Parathyroid adenoma (tissue), 2 donors: Measurements from ENCODE around the gene GPBP1L1.
"Not testable (repeated sequence)": the region's sequence is repeated elsewhere in the genome, so short reads cannot be mapped to it uniquely, and the experiment has no call there.

Source experiments
- H2AFZ ChIP-seq: fragments of 300-600 bp; sonication (generic); one replicate; pipeline ENCODE4 v1.7.0; 2017; ENCODE audit warnings: antibody characterized with exemption, mild to moderate bottlenecking
- H3K27ac ChIP-seq: fragments of 300-600 bp; sonication (generic); one replicate; pipeline ENCODE4 v1.7.0; 2017
- H3K27me3 ChIP-seq: fragments of 300-600 bp; sonication (generic); one replicate; pipeline ENCODE4 v1.7.0; 2017; ENCODE audit warnings: low read length; ENCODE audit not compliant: control insufficient read depth, insufficient read depth
- H3K36me3 ChIP-seq: fragments of 300-600 bp; sonication (generic); one replicate; pipeline ENCODE4 v1.7.0; 2017; ENCODE audit warnings: low read length; ENCODE audit not compliant: control insufficient read depth, insufficient read depth
- H3K4me1 ChIP-seq: fragments of 300-600 bp; sonication (generic); one replicate; pipeline ENCODE4 v1.7.0; 2017; ENCODE audit warnings: control low read depth
- H3K4me2 ChIP-seq: fragments of 300-600 bp; sonication (generic); one replicate; pipeline ENCODE4 v1.7.0; 2017; ENCODE audit warnings: low read length
- H3K4me3 ChIP-seq: fragments of 300-600 bp; sonication (generic); one replicate; pipeline ENCODE4 v1.7.0; 2017; ENCODE audit warnings: low read depth, low read length
- H3K79me2 ChIP-seq: fragments of 300-600 bp; sonication (generic); one replicate; pipeline ENCODE4 v1.7.0; 2017; ENCODE audit warnings: control low read depth
- H3K9ac ChIP-seq: fragments of 300-600 bp; sonication (generic); one replicate; pipeline ENCODE4 v1.7.0; 2017; ENCODE audit warnings: mild to moderate bottlenecking
- H3K9me3 ChIP-seq: fragments of 300-600 bp; sonication (generic); one replicate; pipeline ENCODE4 v1.7.0; 2017; ENCODE audit warnings: low read length; ENCODE audit not compliant: control insufficient read depth
- TF ChIP-seq, protein P1 (sequence below): fragments of 300-600 bp; sonication (generic); IDR thresholded peaks from one replicate; pipeline ENCODE4 v1.7.0; 2017; ENCODE audit warnings: antibody characterized with exemption, mild to moderate bottlenecking
- donor health status: primary hyperparathyroidism.

Gene GPBP1L1, protein sequence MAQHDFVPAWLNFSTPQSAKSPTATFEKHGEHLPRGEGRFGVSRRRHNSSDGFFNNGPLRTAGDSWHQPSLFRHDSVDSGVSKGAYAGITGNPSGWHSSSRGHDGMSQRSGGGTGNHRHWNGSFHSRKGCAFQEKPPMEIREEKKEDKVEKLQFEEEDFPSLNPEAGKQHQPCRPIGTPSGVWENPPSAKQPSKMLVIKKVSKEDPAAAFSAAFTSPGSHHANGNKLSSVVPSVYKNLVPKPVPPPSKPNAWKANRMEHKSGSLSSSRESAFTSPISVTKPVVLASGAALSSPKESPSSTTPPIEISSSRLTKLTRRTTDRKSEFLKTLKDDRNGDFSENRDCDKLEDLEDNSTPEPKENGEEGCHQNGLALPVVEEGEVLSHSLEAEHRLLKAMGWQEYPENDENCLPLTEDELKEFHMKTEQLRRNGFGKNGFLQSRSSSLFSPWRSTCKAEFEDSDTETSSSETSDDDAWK

DNA sequence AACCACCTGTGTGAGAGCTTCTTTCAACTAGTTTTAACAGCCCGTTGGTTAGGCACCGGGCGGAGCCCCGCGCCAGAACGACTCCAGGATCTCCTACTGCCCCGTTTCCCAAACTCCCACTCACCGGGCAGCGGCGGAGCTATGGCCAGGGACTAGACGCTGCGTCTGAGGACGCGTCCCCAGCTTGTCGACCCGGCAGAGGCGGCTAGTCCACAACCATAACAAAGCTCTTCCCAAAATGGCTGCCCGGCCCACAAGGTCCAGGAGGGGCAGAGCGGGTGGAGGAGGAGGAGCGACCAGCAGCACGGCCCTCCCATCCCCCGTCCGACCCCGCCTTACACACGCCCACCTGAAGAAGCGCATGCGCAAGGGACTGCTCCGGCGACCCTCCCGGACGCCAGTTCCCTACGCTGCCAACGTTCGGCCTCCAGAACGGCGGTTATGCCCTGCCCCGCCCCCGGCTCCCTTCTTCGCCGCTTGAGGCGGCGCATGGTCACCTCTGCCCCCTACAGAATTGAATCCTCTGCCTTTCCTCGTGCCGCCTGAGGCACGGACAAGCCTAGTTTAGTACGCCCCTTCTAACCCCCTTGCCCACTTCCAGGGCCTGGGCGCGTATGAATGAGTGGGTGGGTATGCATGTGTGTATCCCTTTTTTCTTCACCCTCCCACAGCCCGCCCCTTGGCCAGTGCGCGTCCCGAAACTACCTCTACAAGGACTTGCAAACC lies at the start of gene GPBP1L1:
Gene GPBP1L1 (minus strand): TSS at position 246 of the 726 bp plus-strand sequence. CDS start 27,446 bp downstream, outside the sequence.
- H3K4me1 ChIP-seq: peaks cover under 1% of the 10 kb centered on the region
- H3K79me2 ChIP-seq: peaks cover 4% of the 10 kb centered on the region
- H3K4me3 ChIP-seq: peak within 1 kb of the TSS; percentile 99
- no peaks in the 10 kb centered on the region for H3K9me3 ChIP-seq
- H3K27me3 ChIP-seq: no peaks in the 10 kb centered on the region
- H3K4me2 ChIP-seq: peak within 1 kb of the TSS; percentile 98
- peak within 1 kb of the TSS; percentile 95 for H3K27ac ChIP-seq
- H3K36me3 ChIP-seq: no peaks in the 10 kb centered on the region
- H2AFZ ChIP-seq: peak within 1 kb of the TSS; percentile 95
- TF ChIP-seq, protein P1, sequence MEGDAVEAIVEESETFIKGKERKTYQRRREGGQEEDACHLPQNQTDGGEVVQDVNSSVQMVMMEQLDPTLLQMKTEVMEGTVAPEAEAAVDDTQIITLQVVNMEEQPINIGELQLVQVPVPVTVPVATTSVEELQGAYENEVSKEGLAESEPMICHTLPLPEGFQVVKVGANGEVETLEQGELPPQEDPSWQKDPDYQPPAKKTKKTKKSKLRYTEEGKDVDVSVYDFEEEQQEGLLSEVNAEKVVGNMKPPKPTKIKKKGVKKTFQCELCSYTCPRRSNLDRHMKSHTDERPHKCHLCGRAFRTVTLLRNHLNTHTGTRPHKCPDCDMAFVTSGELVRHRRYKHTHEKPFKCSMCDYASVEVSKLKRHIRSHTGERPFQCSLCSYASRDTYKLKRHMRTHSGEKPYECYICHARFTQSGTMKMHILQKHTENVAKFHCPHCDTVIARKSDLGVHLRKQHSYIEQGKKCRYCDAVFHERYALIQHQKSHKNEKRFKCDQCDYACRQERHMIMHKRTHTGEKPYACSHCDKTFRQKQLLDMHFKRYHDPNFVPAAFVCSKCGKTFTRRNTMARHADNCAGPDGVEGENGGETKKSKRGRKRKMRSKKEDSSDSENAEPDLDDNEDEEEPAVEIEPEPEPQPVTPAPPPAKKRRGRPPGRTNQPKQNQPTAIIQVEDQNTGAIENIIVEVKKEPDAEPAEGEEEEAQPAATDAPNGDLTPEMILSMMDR: no peak
- H3K9ac ChIP-seq: peak within 1 kb of the TSS; percentile 53

DNA sequence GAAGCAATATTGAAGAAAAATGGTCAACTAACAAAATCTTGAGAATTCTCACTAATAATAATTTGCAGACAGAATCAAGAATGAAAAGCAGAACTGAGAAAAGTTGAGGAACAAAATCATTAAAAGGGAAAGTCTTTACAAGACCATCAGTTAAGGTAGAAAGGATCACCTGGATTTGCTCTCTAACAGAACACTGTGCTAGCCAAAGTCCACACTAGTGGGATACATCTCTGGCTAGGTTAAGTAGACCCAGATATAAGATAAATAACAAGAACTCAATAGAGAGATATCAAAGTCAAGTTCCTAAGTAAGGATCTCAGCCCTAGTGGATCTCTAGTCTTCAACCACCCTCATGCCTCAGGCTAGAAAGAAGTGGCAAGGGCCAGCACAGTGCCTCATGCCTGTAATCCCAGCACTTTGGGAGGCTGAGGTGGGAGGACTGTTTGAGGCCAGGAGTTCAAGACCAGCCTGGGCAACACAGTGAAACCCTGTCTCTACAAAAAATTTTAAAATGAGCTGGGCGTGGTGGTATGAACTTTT lies 44.5 kb upstream of the GPBP1L1 start:
- H3K4me1 ChIP-seq: no peaks in the 10 kb centered on the region
- no peaks in the 10 kb centered on the region for H3K9me3 ChIP-seq
- no peaks in the 10 kb centered on the region for H3K27me3 ChIP-seq
- no peak overlapping the region for H3K9ac ChIP-seq
- no peak overlapping the region for H3K4me2 ChIP-seq
- no peaks in the 10 kb centered on the region for H3K79me2 ChIP-seq
- H3K27ac ChIP-seq: no peak overlapping the region
- H2AFZ ChIP-seq: no peak overlapping the region
- no peak overlapping the region for H3K4me3 ChIP-seq
- TF ChIP-seq, protein P1: no peak
- H3K36me3 ChIP-seq: no peaks in the 10 kb centered on the region

DNA sequence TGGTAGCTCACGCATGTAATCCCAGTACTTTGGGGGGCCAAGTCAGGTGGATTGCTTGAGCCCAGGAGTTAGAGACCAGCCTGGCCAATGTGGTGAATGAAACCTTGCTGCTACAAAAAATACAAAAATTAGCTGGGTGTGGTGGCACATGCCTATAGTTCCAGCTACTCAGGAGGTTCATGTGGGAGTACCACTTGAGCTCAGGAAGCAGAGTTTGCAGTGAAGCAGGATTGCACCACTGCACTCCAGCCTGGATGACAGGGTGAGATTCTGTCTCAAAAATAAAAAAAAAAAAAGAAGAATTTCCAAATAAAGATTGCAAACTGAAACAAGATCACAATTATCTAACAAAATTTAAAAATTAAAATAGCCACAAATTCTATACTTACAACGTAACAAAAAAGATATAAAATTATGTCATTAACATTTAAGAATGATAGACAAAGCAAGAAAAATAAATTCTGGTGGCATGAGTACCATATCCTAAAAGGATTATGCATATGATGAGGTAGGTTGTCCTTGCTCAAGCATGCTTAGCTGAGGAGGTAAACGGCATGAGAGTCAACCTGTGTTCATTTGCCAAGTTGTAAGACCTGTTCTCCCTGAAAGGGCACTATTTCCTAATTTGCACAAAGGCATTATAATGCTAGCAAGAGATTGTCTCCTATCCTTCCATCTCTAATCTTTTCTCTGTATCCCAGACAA lies 43.9 kb upstream of the GPBP1L1 start:
- Histone ChIP-seq H3K4me3 (no peak overlapping the region), H2AFZ (no peak overlapping the region), H3K9me3 (no peaks in the 10 kb centered on the region), H3K79me2 (no peaks in the 10 kb centered on the region), H3K27ac (no peak overlapping the region), H3K36me3 (no peaks in the 10 kb centered on the region), H3K4me1 (no peaks in the 10 kb centered on the region), H3K27me3 (no peaks in the 10 kb centered on the region), H3K9ac (no peak overlapping the region), H3K4me2 (no peak overlapping the region)
- TF ChIP-seq, protein P1: no peak

DNA sequence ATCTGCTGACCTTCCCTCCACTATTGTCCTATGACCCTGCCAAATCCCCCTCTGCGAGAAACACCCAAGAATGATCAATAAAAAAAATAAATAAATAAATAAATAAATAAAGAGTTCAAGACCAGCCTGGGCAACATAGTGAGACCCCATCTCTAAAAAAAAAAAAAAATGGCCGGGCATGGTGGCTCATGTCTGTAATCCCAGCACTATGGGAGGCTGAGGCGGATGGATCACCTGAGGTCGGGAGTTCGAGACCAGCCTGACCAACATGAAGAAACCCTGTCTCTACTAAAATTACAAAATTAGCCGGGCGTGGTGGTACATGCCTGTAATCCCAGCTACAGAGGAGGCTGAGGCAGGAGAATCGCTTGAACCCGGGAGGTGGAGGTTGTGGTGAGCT lies 39.7 kb upstream of the GPBP1L1 start:
- not testable (repeated sequence) for H3K4me3 ChIP-seq, H3K27ac ChIP-seq, H3K27me3 ChIP-seq, H3K4me1 ChIP-seq, H3K36me3 ChIP-seq, H3K79me2 ChIP-seq, H3K9ac ChIP-seq, H3K9me3 ChIP-seq, H3K4me2 ChIP-seq, H2AFZ ChIP-seq
